Raji (cell line): ENCODE data around the gene ZDHHC8.

Experiments
- POLR2A ChIP-seq: IDR thresholded peaks from 2 replicates; pipeline ENCODE4 v1.6.1; 2011; ENCODE audit warnings: low read depth, low read length, control low read depth; ENCODE audit not compliant: insufficient read depth

Gene ZDHHC8

GRCh38 chr22:20091690-20092476, 39.7 kb upstream of the ZDHHC8 start:
- TF ChIP-seq POLR2A: no peak

- no peak for TF ChIP-seq POLR2A
Measured at GRCh38 chr22:20092477-20092854, 39.1 kb upstream of the ZDHHC8 start.

DNA sequence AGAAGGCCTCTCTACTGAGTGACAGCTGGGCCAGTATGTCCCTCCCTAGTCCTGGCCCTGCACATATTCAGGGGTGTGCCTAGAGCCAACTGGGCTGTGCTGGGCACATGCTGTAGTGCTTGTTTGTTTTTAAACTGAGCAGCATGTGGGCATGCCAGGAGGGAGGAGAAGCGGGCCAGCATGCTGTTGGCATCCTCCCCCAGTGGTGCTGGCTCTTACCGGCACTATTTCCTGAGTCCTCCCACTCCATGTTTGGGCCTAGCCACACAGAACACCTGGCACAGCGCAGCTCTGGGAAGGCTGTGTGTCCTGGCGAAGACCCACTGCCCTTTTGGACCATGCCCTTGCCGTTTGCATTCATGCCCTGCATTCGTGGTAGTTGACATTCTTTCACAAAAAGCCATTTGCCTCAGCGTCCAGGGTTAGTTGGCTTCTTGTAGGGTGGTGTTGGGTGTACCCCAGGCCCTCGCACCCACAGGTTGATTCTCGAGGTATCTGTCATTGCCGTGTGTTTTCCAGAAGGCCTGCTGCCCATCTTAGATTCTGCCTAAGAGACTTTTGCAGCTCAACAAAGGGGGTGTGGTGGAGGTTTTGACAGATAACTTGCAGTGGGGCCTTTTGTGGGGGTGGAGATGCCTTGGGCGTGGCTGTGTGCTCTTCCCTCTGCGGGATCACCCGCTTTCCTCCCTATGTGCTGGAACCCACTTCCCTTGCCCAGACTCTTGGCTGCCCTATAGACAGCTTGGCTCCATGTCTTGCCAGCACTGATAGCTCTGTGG, 38.0 kb upstream of the ZDHHC8 start:
- no peak for TF ChIP-seq POLR2A

DNA sequence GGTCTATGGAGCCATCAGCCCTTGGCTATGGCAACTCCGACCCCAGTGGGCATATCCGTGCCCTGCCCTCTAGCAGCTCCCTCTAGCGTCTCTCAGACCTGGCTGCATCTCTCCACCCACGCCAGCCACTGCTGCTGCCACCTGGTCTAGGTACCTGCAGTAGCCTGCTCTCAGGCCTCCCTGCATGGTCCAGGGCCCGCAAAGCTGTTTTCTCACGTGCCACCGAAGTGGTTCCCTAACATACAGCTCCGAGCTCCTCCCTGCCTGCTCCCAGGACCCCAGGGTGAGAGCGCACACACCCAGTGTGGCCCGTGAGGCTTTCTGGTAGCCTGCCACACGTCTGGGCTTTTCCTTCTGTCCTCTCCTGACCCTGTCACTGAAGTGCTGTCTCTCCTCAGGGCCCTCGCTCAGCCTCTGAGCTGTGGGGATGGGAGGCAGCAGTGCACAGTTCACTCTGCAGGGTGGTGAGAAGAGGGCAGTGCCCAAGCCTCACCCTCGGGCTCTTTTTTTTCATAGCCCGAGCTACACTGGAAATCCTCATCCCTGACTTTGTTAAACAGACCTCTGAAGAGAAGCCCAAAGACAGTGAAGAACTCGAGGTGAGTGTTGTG, 37.3 kb upstream of the ZDHHC8 start:
- TF ChIP-seq POLR2A: no peak

DNA sequence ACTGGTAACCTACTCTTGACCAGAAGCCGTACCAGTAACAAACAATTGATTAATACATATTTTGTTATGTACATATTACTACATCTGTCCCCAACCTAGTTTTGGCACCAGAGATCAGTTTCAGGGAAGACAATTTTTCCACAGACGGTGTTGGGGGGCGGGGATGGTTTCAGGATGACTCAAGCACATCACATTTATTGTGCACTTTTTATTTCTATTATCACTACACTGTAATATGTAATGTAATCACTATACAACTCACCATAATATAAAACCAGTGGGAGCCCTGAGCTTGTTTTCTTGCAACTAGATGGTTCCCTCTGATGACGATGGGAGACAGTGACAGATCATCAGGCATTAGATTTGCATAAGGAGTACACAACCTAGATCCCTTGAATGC, 36.1 kb upstream of the ZDHHC8 start:
- TF ChIP-seq POLR2A: no peak

DNA sequence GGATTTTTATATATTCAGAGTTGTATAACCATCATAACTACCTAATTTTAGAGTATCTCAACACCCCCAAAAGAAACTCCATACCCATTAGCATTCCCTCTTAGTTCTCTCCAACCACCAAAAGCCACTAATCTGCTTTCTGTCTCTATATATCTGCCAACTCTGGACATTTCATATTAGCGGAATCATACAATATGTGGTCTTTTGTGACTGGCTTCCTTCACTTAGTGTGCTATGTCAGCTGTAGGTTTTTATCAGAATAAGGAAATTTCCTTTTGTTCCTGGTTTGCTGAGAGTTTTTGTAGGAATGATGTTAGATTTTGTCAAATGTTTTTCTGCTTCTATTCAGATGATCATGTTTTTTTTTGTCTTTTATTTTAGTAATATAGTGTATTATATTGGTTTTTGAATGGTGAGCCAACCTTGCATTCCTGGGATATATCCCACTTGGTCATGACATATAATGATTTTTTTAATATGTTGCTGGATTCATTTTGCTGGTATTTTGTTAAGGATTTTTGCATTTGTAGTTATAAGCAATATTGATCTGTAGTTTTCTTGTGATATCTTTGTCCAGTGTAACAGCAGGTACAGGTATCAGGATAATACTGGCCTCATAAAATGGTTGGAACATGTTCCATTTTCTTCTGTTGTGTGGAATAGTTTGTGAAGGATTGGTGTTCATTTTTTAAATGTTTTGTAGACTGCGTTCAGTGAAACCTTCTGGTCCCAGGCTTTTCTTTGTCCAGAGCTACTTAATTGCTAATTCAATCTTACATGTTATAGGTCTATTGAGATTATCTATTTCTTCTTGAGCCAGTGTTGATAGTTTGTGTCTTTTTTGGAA, 34.8 kb upstream of the ZDHHC8 start:
- no peak for TF ChIP-seq POLR2A

GRCh38 chr22:20099099-20099711, 32.4 kb upstream of the ZDHHC8 start:
- TF ChIP-seq POLR2A: no peak

DNA sequence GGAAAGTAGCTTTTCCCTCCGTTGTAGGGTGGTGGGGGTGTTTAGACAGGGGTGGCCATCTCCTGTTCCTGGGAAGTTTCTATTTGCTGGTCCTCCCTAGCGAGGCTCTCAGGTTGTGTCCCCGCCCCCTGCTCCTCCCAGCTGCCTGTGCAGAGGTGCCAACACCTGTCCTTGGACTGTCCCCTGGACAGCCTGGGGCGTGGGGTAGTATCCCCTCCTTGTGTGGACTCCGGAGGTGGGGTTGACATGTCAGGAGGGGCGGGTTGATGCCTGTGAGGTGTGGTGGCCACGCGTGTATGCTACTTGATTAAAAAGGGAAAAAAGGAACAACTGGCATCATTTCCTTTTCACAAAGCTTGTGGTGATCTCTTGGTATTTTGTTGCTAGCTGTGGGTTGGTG, 30.0 kb upstream of the ZDHHC8 start:
- no peak for TF ChIP-seq POLR2A

- TF ChIP-seq POLR2A: no peak
Measured at GRCh38 chr22:20102203-20102780, 29.3 kb upstream of the ZDHHC8 start.

DNA sequence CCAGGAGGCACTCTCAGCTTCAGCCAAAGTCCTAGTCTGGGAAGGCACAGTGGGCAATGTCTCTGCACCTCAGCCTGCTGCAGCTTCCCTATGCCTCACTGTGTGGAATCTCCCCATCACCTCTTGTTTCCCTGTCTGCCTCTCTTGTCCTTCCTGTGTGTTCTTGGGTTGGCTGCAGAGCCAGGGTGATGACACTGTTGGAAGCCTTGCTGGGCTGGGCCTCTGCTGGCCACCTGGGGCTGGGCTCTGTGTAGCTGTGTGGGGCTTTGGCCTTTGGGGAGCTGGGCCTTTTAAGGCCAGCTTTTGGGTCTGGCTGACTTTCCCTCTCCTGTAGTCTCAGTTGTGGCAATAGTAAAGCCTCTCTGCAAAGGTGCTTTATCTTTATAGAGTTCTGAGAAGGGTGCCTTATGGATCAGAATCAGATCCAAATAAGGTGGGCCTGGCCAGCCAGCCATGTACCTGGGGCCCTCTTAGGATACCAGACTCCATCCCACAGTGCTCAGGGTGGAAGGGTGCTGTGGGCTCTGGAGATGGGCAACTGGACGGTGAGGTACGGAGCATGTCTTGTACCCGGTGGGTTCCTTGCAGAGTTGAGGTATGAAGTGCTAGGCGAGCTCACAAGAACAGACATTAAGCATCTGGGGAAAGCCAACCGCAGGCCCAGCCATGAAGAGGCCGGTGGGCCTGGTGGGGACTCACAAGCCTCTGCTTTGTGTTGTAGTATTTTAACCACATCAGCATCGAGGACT, 26.0 kb upstream of the ZDHHC8 start:
- TF ChIP-seq POLR2A: no peak

DNA sequence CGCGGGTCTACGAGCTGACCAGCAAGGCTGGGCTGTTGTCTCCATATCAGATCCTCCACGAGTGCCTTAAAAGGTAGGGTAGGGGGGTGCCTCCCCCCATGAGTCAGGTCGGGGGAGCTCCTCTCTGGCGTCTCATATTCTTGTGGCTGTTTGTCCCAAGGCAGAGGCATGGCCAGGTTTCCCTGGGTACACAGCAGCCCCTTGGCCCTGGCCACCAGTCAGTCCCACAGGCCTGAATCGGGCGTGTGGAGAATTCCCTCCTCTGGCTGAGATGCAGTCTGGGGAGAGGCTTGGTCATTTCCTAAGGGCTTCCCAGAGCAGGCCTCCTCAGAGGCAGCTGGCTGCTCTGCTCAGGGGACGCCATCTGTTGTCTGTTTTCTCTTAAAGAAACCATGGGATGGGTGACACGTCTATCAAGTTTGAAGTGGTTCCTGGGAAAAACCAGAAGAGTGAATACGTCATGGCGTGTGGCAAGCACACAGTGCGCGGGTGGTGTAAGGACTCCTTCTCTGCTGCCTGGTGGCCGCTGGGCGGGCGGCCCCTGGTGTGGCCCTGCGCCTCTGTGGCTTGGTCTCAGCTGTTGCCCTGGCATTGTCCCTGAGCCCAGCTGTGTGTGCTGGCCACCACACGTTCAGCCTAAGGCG, 25.3 kb upstream of the ZDHHC8 start:
- no peak for TF ChIP-seq POLR2A

GRCh38 chr22:20106849-20107237, 24.8 kb upstream of the ZDHHC8 start:
- TF ChIP-seq POLR2A: no peak

DNA sequence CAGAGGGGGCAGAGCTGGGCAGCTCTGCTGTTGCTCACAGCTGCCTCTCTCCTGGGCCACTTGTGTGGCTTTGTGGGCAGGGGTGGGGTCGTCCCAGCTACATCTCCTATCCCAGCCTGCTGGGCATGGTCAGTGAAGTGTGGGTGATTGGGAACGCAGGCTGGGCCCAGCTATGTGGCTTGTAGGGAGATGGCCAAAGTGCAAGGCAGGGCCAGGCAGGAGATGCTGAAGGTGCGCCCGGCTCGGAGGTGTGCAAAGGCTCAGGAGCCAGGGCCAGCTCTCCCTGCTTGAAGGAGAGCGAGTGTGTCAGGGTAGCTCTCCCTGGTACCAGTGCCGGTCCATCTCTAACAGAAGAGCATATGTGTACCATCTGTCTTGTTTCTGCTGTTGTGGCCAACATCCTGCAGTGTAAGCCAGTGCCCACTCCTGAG, 24.1 kb upstream of the ZDHHC8 start:
- TF ChIP-seq POLR2A: no peak
